Fibroblast of skin of left biceps (primary cell): ENCODE results near the gene TRPM6.

Source experiments
- DNase-seq, 2 experiments: peaks; one replicate each; pipeline ENCODE4 v3.0.0-alpha.2; 2013; ENCODE audit warnings: low read depth in 2 of 2

Gene TRPM6

GRCh38 chr9:74775396-74775795 lies 112.3 kb downstream of the TRPM6 start:
- DNase-seq: no peak

GRCh38 chr9:74773886-74774479 lies 113.7 kb downstream of the TRPM6 start:
- peak; percentile 25 to 30 for DNase-seq

- DNase-seq: no peak
Measured at GRCh38 chr9:74772121-74772520, 115.6 kb downstream of the TRPM6 start.

- no peak for DNase-seq
Measured at GRCh38 chr9:74771672-74772071, 116.0 kb downstream of the TRPM6 start.

GRCh38 chr9:74771262-74771585 lies 116.5 kb downstream of the TRPM6 start:
- no peak for DNase-seq

GRCh38 chr9:74770508-74771261 lies 117.0 kb downstream of the TRPM6 start:
- DNase-seq: no peak

- DNase-seq: no peak
Measured at GRCh38 chr9:74765481-74765971, 122.2 kb downstream of the TRPM6 start.

- DNase-seq: no peak
Measured at GRCh38 chr9:74762950-74763349, 124.8 kb downstream of the TRPM6 start.

- peak; percentile 42 to 51 for DNase-seq
Measured at GRCh38 chr9:74760031-74760700, 127.6 kb downstream of the TRPM6 start.

- DNase-seq: no peak
Measured at GRCh38 chr9:74755999-74756398, 131.7 kb downstream of the TRPM6 start.

GRCh38 chr9:74755355-74755754 lies 132.4 kb downstream of the TRPM6 start:
- DNase-seq: no peak

- DNase-seq: no peak
Measured at GRCh38 chr9:74753650-74754049, 134.1 kb downstream of the TRPM6 start.

GRCh38 chr9:74748966-74749365 lies 138.8 kb downstream of the TRPM6 start:
- no peak for DNase-seq

- no peak for DNase-seq
Measured at GRCh38 chr9:74742792-74743730, 144.7 kb downstream of the TRPM6 start.

- no peak for DNase-seq
Measured at GRCh38 chr9:74742191-74742790, 145.4 kb downstream of the TRPM6 start.

GRCh38 chr9:74736646-74737045 lies 151.1 kb downstream of the TRPM6 start:
- DNase-seq: no peak

- no peak for DNase-seq
Measured at GRCh38 chr9:74735761-74736160, 152.0 kb downstream of the TRPM6 start.

GRCh38 chr9:74729136-74729695 lies 158.5 kb downstream of the TRPM6 start:
- DNase-seq: no peak

GRCh38 chr9:74728176-74728575 lies 159.5 kb downstream of the TRPM6 start:
- no peak for DNase-seq

GRCh38 chr9:74726581-74726980 lies 161.1 kb downstream of the TRPM6 start:
- no peak for DNase-seq

- no peak for DNase-seq
Measured at GRCh38 chr9:74724317-74724716, 163.4 kb downstream of the TRPM6 start.
